Measurements from ENCODE around the gene GRIK3.

GRIK3 gene

GRCh38 chr1:37059346-37059745 lies 25.0 kb upstream of the GRIK3 start:
- no peak for DNase-seq (ENCODE audit: low read depth, low spot score)
- peaks cover 11% of the 10 kb centered on the region for H3K27me3 ChIP-seq (ENCODE audit: insufficient read depth, insufficient read length)
- TF ChIP-seq YY1 (IDR thresholded peaks at IDR 0.05; ENCODE audit: insufficient read depth, insufficient read length): no peak
- TF ChIP-seq ZNF274 (IDR thresholded peaks at IDR 0.05; ENCODE audit: low read depth, low read length): no peak
- H3K4me1 ChIP-seq (ENCODE audit: insufficient read depth, insufficient read length): peaks cover 5% of the 10 kb centered on the region
- H3K4me3 ChIP-seq (ENCODE audit: insufficient read length, low read depth): no peak overlapping the region
- H3K36me3 ChIP-seq (ENCODE audit: insufficient read depth, insufficient read length, low read length): no peaks in the 10 kb centered on the region
- no peak overlapping the region for H3K9ac ChIP-seq (ENCODE audit: insufficient read length, low read depth)
- H3K9me3 ChIP-seq (ENCODE audit: insufficient read depth, low read length): no peaks in the 10 kb centered on the region

- no peak for TF ChIP-seq YY1 (IDR thresholded peaks at IDR 0.05; ENCODE audit: insufficient read depth, insufficient read length)
- TF ChIP-seq SUZ12 (IDR thresholded peaks at IDR 0.05; ENCODE audit: extremely low read depth, insufficient read depth, insufficient read length): no peak
- TF ChIP-seq ZNF274 (IDR thresholded peaks at IDR 0.05; ENCODE audit: low read depth, low read length): no peak
- H3K4me3 ChIP-seq (ENCODE audit: insufficient read length, low read depth): no peak overlapping the region
- H3K36me3 ChIP-seq (ENCODE audit: insufficient read depth, insufficient read length, low read length): no peaks in the 10 kb centered on the region
- H3K27me3 ChIP-seq (ENCODE audit: insufficient read depth, insufficient read length): peaks cover 5% of the 10 kb centered on the region
- H3K4me1 ChIP-seq (ENCODE audit: insufficient read depth, insufficient read length): peaks cover 5% of the 10 kb centered on the region
- H3K9ac ChIP-seq (ENCODE audit: insufficient read length, low read depth): no peak overlapping the region
- no peak for DNase-seq (ENCODE audit: low read depth, low spot score)
- no peaks in the 10 kb centered on the region for H3K9me3 ChIP-seq (ENCODE audit: insufficient read depth, low read length)
Measured at GRCh38 chr1:37058424-37058988, 24.2 kb upstream of the GRIK3 start.

GRCh38 chr1:37056325-37056724 lies 22.0 kb upstream of the GRIK3 start:
- peaks cover 19% of the 10 kb centered on the region for H3K4me1 ChIP-seq (ENCODE audit: insufficient read depth, insufficient read length)
- H3K9me3 ChIP-seq (ENCODE audit: insufficient read depth, low read length): no peaks in the 10 kb centered on the region
- no peaks in the 10 kb centered on the region for H3K36me3 ChIP-seq (ENCODE audit: insufficient read depth, insufficient read length, low read length)
- H3K4me3 ChIP-seq (ENCODE audit: insufficient read length, low read depth): no peak overlapping the region
- H3K27me3 ChIP-seq (ENCODE audit: insufficient read depth, insufficient read length): no peaks in the 10 kb centered on the region
- H3K9ac ChIP-seq (ENCODE audit: insufficient read length, low read depth): no peak overlapping the region
- TF ChIP-seq YY1 (IDR thresholded peaks at IDR 0.05; ENCODE audit: insufficient read depth, insufficient read length) (no peak), SUZ12 (IDR thresholded peaks at IDR 0.05; ENCODE audit: extremely low read depth, insufficient read depth, insufficient read length) (no peak), ZNF274 (IDR thresholded peaks at IDR 0.05; ENCODE audit: low read depth, low read length) (no peak)
- no peak for DNase-seq (ENCODE audit: low read depth, low spot score)

GRCh38 chr1:37055631-37056030 lies 21.3 kb upstream of the GRIK3 start:
- Histone ChIP-seq H3K36me3 (ENCODE audit: insufficient read depth, insufficient read length, low read length) (no peaks in the 10 kb centered on the region), H3K9me3 (ENCODE audit: insufficient read depth, low read length) (no peaks in the 10 kb centered on the region), H3K27me3 (ENCODE audit: insufficient read depth, insufficient read length) (no peaks in the 10 kb centered on the region), H3K4me3 (ENCODE audit: insufficient read length, low read depth) (no peak overlapping the region), H3K9ac (ENCODE audit: insufficient read length, low read depth) (no peak overlapping the region), H3K4me1 (ENCODE audit: insufficient read depth, insufficient read length) (peaks cover 25% of the 10 kb centered on the region)
- DNase-seq (ENCODE audit: low read depth, low spot score): no peak
- TF ChIP-seq YY1 (IDR thresholded peaks at IDR 0.05; ENCODE audit: insufficient read depth, insufficient read length) (no peak), ZNF274 (IDR thresholded peaks at IDR 0.05; ENCODE audit: low read depth, low read length) (no peak), SUZ12 (IDR thresholded peaks at IDR 0.05; ENCODE audit: extremely low read depth, insufficient read depth, insufficient read length) (no peak)

- no peak for DNase-seq (ENCODE audit: low read depth, low spot score)
- TF ChIP-seq SUZ12 (IDR thresholded peaks at IDR 0.05; ENCODE audit: extremely low read depth, insufficient read depth, insufficient read length): no peak
- no peak for TF ChIP-seq YY1 (IDR thresholded peaks at IDR 0.05; ENCODE audit: insufficient read depth, insufficient read length)
- TF ChIP-seq ZNF274 (IDR thresholded peaks at IDR 0.05; ENCODE audit: low read depth, low read length): no peak
- H3K9ac ChIP-seq (ENCODE audit: insufficient read length, low read depth): no peak overlapping the region
- H3K36me3 ChIP-seq (ENCODE audit: insufficient read depth, insufficient read length, low read length): no peaks in the 10 kb centered on the region
- H3K4me1 ChIP-seq (ENCODE audit: insufficient read depth, insufficient read length): peaks cover 25% of the 10 kb centered on the region
- no peak overlapping the region for H3K4me3 ChIP-seq (ENCODE audit: insufficient read length, low read depth)
- no peaks in the 10 kb centered on the region for H3K27me3 ChIP-seq (ENCODE audit: insufficient read depth, insufficient read length)
- no peaks in the 10 kb centered on the region for H3K9me3 ChIP-seq (ENCODE audit: insufficient read depth, low read length)
Measured at GRCh38 chr1:37053173-37053572, 18.9 kb upstream of the GRIK3 start.

GRCh38 chr1:37052120-37052519 lies 17.8 kb upstream of the GRIK3 start:
- H3K4me1 ChIP-seq (ENCODE audit: insufficient read depth, insufficient read length): peaks cover 27% of the 10 kb centered on the region
- no peak for TF ChIP-seq ZNF274 (IDR thresholded peaks at IDR 0.05; ENCODE audit: low read depth, low read length)
- no peak for TF ChIP-seq YY1 (IDR thresholded peaks at IDR 0.05; ENCODE audit: insufficient read depth, insufficient read length)
- TF ChIP-seq SUZ12 (IDR thresholded peaks at IDR 0.05; ENCODE audit: extremely low read depth, insufficient read depth, insufficient read length): no peak
- H3K27me3 ChIP-seq (ENCODE audit: insufficient read depth, insufficient read length): no peaks in the 10 kb centered on the region
- H3K9ac ChIP-seq (ENCODE audit: insufficient read length, low read depth): no peak overlapping the region
- DNase-seq (ENCODE audit: low read depth, low spot score): no peak
- no peak overlapping the region for H3K4me3 ChIP-seq (ENCODE audit: insufficient read length, low read depth)
- H3K36me3 ChIP-seq (ENCODE audit: insufficient read depth, insufficient read length, low read length): no peaks in the 10 kb centered on the region
- H3K9me3 ChIP-seq (ENCODE audit: insufficient read depth, low read length): no peaks in the 10 kb centered on the region

- DNase-seq (ENCODE audit: low read depth, low spot score): no peak
- TF ChIP-seq YY1 (IDR thresholded peaks at IDR 0.05; ENCODE audit: insufficient read depth, insufficient read length) (no peak), SUZ12 (IDR thresholded peaks at IDR 0.05; ENCODE audit: extremely low read depth, insufficient read depth, insufficient read length) (no peak), ZNF274 (IDR thresholded peaks at IDR 0.05; ENCODE audit: low read depth, low read length) (no peak)
- peaks cover 32% of the 10 kb centered on the region for H3K4me1 ChIP-seq (ENCODE audit: insufficient read depth, insufficient read length)
Measured at GRCh38 chr1:37051346-37051745, 17.0 kb upstream of the GRIK3 start.

More at GRCh38 chr1:37051346-37051745, 17.0 kb upstream of the GRIK3 start:
- Histone ChIP-seq H3K9me3 (ENCODE audit: insufficient read depth, low read length) (no peaks in the 10 kb centered on the region), H3K4me3 (ENCODE audit: insufficient read length, low read depth) (no peak overlapping the region), H3K27me3 (ENCODE audit: insufficient read depth, insufficient read length) (no peaks in the 10 kb centered on the region), H3K36me3 (ENCODE audit: insufficient read depth, insufficient read length, low read length) (no peaks in the 10 kb centered on the region), H3K9ac (ENCODE audit: insufficient read length, low read depth) (peak overlapping the region; percentile 24)

Data from NT2/D1 (cell line).